Pulmonary artery endothelial cell (primary cell): ENCODE results near the gene PLCD4. TPM values are rescaled to one million over a fixed set of nuclear protein-coding genes. Genes with fewer than 3 reads are reported as not detected.
A peak's percentile ranks its signal among the peaks of the same experiment; 100 is the strongest.

Source experiments
- DNase-seq: peaks from one replicate; pipeline ENCODE4 v3.0.0-alpha.2; 2011; ENCODE audit warnings: low read depth, low spot score
- total RNA-seq: library from RNA; depleted of rRNA; stranded (reverse); fragments of >200 nt; gene quantifications from 2 replicates; pipeline ENCODE4 v1.2.3, GENCODE V29; 2014

Gene PLCD4
- total RNA-seq, 1 donor from 2014 or later, result 3.0 TPM

DNA sequence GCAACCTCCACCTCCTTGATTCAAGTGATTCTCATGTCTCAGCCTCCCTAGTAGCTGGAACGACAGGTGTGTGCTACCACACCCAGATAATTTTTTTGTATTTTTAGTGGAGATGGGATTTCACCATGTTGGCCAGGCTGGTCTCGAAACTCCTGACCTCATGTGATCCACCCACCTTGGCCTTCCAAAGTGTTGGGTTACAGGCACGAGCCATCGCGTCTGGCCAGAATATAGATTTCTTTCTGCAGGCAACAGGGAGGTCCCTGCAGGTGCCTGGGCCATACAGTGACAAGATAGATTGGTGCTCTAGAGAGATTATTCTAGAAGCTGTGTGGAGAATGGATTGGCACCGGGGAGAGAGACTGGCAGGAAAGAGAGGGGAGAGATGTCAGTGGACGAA is 13.3 kb downstream of the PLCD4 start:
- DNase-seq, result no peak

- no peak for DNase-seq
Observed at GRCh38 chr2:218622606-218623365, 15.1 kb downstream of the PLCD4 start.

DNA sequence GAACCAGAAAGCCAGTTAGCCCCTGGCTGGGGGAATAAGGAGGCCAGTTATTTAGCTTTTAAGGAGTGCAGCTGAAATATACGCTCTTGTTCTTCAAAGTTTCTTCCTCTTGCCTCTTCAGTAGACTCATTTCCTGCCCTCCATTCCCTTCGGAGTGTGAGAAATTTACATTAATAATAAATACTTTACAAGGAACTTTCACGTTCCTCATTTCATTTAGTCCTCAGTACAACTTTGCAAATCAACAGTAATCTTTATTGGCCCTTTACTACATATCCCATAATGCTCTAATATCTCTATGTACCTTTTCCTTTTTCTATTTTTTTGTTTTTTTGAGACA is 15.6 kb downstream of the PLCD4 start:
- no peak for DNase-seq

DNA sequence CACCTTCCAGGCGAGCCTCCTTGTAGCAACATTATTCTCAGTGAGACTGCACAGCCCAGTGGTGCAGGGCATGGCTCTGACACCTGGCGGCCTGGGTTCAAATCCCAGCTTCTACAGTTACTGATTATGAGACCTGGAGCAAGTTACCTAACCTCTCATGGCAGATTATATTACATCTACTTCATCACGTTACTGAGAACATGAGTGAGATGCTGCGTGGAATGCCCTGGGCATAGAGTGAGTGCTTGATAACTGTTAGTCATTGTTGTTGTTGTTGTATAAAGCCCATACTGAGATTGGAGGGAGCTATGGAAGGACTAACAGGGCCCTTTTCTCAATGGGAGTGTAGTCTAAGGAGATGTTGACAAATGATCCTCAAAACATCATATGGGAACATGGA is 18.7 kb downstream of the PLCD4 start:
- no peak for DNase-seq

- DNase-seq, result no peak
Observed at GRCh38 chr2:218627939-218628338, 20.2 kb downstream of the PLCD4 start.

DNA sequence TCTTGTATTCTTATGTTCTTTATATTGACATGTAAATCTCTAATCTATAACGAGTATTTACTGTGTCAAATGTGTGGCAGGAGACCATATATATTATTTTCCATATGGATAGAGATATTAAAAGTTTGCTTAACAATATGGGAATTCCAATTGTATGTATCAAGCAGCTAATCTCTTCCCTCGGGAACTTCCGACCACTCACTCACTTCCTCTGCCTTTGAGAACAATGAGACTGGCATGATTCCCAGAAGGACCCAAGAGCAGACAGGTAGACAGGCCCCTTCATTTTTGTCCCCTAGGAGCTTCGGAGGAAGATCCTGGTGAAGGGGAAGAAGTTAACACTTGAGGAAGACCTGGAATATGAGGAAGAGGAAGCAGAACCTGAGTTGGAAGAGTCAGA is 24.1 kb downstream of the PLCD4 start:
- peak; percentile 88 for DNase-seq

DNA sequence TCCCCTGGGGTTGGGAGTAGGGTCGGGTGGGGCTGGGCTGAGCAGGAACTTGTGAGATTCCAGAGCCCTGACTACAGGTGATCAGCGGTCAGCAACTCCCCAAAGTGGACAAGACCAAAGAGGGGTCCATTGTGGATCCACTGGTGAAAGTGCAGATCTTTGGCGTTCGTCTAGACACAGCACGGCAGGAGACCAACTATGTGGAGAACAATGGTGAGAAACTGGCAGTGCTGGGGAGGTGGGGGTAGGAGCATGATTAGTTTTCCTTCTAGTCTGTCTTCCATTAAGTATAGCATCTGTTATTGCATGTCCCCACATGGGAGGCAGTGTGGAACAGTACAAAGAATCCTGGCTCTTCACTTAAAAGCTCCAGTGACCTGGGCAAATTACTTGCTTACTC is 28.0 kb downstream of the PLCD4 start:
- no peak for DNase-seq

DNA sequence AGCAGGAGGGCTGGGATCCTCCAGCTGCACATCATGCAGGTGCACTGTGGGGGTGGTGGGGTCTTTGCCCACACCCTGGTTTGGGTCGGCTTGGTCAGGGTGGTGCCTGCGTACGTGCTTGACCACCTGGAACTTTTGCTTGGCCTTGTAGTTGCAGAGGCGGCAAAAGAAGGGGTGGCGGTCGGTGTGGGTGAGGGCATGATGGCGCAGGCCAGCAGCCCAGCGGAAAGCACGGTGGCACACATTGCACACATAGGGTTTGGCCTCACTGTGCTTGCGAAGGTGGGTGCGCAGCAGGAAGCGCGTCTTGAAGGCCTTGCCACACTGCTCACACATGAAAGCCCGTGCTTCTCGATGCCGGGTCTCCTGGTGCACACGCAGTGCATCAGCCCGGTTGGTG is 30.7 kb downstream of the PLCD4 start:
- no peak for DNase-seq

GRCh38 chr2:218642121-218642656 is 34.5 kb downstream of the PLCD4 start:
- DNase-seq, result no peak

GRCh38 chr2:218642786-218643185 is 35.1 kb downstream of the PLCD4 start:
- DNase-seq, result no peak

DNA sequence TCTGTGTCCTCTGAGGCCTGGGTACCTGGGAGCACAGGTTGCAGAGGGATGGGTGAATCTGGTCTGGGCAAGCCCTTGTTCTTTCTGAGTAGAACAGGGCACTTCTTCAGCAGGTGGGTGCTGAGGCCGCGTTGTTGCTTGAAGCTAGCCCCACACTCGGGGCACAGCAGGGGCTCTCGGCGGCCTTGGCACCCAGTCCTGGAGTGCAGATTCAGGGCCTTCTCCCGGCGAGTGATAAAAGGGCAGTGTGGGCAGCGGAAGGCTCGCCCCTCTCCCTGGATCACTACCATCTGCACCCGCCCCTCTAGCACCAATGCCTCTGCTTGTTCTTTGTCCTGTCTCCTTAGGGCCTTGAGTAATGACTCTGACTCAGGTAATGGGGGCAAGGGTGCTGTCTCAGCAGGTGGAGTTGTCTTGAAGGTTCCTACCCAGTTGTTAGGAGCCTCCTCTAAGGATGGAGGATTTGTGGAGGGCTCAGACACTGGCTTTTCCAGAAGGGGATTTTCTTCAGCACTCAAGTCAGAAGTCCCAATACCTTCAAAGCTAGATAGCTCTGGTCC is 36.1 kb downstream of the PLCD4 start:
- no peak for DNase-seq

DNA sequence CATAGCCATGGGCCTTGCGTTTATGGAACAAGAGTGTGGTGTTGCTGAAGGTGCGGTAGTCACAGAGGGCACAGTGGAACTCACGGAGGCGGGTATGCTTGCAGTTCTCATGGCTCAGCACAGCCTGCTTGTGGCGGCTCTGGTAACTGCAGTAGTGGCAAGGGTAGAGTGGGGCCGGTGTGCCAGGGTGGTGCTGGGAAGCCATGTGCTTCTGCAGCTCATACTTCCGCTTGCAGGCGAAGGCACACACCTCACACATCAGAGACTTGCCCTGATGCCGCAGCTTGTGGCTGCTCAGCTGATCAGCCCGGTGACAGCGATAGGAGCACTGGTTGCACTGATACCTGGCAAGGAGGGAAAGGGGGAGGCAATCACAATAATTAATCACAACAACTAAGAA is 37.0 kb downstream of the PLCD4 start:
- no peak for DNase-seq

- DNase-seq, result peak; percentile 45
Observed at GRCh38 chr2:218645126-218645525, 37.4 kb downstream of the PLCD4 start.

GRCh38 chr2:218648088-218648786 is 40.5 kb downstream of the PLCD4 start:
- DNase-seq, result peak; percentile 37

DNA sequence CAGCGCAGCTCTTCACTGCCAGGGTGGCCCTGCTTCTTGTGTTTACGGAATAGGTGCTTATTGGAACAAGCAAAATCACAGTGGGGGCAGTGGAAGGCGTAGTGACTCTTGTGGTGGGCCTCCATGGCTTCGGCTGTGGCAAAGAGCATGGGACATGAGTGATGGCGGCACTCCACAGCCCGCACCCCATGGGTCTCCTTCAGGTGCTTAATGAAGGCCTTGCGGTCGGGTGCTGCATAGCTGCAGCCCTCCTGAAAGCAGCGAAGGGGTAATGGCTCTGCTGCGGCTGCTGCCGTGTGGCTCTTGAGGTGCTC is 41.0 kb downstream of the PLCD4 start:
- DNase-seq, result no peak

GRCh38 chr2:218655751-218656150 is 48.1 kb downstream of the PLCD4 start:
- DNase-seq, result no peak

DNA sequence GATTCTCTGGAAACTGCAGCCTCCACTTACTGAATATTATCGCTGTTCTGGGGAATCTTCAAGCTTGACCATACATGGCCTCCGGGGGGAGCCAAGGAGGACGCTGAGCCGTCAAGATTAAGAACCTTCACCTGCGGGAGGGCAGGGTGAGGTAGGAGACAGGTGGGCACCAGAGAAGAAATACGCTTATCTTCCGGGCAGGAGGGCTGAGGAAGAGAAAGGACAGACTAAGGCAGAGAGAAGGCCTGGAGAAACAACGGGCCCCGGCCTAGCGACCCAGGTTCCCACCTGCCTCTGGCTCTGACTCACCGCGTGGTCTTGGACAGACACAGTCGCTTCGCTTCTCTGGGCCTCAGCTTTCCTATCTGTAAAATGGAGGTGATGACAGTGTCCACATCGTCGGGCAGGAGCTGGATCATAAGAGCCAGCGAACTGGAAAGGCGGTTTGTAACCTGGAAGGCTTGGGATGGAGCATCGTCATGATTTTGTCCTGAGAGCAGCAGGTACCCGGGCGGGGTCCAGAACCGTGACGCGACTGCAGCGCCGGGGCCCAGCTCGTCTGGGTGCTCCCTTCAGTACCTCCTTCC is 51.1 kb downstream of the PLCD4 start:
- DNase-seq, result no peak

DNA sequence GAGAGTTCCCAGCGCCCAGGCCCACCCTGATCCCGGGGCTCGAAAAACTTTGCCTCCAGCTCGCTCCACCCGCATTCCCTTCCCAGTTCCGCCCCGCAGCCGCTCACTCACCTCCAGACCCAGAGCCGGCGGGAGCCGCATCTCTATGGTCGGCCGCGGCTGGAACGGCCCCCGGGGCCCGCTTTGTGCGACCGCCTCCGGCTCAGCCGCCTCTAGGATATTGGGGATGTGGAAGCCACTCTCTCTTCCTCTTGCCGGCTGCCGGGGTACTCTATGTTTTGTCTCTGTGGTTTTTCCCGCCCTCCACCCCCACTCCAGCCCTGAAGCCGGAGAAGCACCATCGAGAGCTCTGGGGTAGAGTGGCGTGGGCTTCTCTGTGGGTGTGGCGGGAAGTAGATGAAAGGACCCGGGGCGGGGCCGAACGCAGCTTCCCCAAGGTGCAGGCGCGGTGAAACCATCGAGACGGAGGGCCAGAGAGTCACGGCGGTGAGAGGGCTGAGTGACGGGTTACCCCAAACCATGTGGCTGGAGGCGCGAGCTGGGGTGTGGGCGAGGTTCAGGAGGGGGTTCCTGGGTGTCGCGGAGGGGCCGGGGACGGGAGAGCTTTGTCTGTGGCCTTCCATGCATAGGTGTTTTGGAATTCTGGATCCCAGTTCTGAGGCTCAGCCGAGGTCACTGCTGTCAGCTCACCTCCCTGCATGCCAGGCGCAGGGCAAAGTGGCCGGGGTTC is 51.7 kb downstream of the PLCD4 start, which contains the start of the genes BCS1L and ZNF142:
Gene BCS1L (plus strand): TSS at position 426 of the 730 bp plus-strand sequence. CDS start 1,305 bp downstream, outside the sequence.
Gene ZNF142 (minus strand): TSS at position 366 of the 730 bp plus-strand sequence. CDS start 3,194 bp downstream, outside the sequence.
- peak; percentile 58 for DNase-seq

DNA sequence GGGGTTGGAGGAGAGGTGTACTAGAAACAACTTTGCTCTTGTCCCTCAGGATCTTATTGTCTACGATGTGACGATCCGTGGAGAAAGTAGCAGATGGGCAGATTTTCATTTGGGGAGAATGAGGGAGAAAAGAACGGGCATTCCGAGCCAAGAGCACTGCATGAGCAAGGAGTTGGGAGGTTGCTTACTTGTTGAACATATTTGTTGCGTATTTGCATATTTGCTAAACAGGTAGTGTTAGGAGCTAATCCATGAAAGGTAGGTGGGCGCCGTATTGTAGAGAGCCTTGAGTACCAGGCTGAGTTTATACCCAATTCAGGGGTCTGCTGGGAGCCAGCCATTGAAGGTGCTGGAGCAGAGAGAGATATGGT is 52.3 kb downstream of the PLCD4 start:
- DNase-seq, result no peak

GRCh38 chr2:218662377-218662776 is 54.7 kb downstream of the PLCD4 start:
- DNase-seq, result no peak

DNA sequence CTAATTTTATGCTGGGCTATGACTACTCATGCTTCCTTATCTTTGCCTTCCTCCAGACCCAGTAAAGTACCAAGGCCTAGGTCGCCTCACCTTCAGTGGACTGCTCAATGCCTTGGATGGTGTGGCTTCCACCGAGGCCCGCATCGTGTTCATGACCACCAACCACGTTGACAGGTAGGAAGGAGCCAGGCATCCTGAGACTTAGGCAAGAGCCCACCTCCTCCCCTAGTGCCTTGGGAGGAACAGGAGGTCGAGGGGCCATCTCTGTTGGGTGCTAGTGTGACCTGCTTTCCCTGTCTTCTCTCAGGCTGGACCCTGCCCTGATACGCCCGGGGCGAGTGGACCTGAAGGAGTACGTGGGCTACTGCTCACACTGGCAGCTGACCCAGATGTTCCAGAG is 55.1 kb downstream of the PLCD4 start:
- no peak for DNase-seq
